Right forelimb (tissue), 1 donor: ENCODE measurements around the gene RREB1.
"Not testable (repeated sequence)": the region's sequence is repeated elsewhere in the genome, so short reads cannot be mapped to it uniquely, and the experiment has no call there.

ENCODE experiments used
- DNase-seq: peaks from one replicate; pipeline ENCODE4 v3.0.0-alpha.2; 2018

Gene RREB1

GRCh38 chr6:7145585-7145884 lies 37.8 kb downstream of the RREB1 start:
- DNase-seq: no peak

- DNase-seq: no peak
Observed at GRCh38 chr6:7145885-7146828, 38.4 kb downstream of the RREB1 start.

DNA sequence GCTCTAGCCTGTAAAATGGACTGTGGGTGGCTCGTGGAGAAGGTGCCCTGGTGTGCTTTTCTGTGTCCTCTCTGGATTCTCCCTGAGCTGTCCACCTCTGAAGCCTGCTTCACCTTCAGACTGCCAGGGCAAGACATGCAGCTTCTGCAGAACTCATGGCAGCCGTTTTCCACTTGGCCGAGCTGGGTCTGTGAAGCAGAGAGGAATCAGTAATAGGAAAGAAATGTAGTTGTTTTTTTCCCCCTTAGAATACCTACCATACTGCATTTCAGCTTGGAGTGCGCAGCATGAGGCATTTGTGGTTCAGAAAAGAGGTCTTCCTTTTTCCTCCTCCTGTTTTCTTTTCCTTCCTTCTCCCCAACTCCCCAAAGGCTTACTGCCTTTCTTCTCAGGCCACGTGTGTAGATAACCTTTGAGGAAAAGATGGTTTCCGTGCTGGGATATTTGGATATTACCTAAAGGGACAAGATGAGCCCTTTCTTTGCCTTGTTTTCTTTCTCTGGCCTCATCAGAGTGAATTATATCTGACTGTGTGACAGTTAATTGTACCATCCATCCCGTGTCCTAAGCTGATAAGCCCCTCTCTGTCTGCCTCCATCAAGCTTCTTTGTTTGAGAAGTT lies 39.4 kb downstream of the RREB1 start:
- DNase-seq: no peak

- no peak for DNase-seq
Observed at GRCh38 chr6:7148100-7148822, 40.5 kb downstream of the RREB1 start.

DNA sequence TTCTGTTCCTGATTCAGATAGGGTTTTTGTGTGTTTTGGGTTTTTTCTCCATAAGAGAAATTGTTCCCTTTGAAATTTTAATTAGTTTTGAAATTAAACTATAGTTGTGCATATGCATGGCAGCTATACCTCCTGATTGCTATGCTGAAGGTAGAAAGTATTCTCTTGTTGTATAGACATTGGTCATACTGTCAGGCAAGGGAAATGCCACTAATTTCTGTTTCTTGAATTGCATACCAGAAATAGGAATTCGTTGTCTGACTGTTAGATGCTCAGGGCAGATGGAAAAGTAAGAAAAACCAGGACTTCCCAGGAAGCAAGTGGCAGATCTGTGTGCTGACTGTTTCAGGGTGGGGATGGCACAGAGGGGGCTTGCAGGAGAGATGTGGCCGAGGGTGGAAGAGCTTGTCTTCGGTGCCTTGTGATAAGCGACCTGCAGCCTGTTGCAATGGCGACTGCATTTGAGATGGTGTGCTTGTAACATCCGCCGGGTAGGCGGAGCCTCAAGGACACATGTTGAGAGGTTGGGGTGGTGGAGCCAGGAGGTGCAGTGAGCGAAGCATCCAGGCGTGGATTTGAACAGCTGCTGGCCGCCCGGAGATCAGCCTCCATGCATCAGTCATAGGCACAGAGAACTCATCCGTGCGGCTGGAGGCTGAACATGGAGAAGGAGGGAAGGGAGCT lies 42.8 kb downstream of the RREB1 start:
- no peak for DNase-seq

GRCh38 chr6:7151381-7151780 lies 43.6 kb downstream of the RREB1 start:
- no peak for DNase-seq

DNA sequence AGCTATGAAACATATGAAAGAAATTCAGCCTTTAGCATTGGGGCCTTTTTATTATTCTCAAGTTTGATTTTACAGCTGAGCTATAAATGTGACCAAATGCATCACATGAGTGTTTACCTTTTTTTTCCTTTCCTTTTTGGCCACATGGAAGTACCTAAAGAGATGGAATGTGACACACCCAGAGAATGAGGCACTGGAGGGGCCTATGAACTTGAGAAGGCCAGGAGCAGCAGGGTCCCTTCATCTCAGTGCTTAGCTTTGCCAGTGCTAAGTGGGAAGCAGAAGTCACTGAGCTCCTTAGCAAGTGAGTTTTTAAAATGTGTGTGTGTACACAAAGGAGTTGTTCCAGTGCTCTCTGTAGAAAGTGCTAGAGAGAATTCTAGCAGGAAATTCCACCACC lies 44.7 kb downstream of the RREB1 start:
- DNase-seq: no peak

- DNase-seq: no peak
Observed at GRCh38 chr6:7153789-7154188, 46.0 kb downstream of the RREB1 start.

DNA sequence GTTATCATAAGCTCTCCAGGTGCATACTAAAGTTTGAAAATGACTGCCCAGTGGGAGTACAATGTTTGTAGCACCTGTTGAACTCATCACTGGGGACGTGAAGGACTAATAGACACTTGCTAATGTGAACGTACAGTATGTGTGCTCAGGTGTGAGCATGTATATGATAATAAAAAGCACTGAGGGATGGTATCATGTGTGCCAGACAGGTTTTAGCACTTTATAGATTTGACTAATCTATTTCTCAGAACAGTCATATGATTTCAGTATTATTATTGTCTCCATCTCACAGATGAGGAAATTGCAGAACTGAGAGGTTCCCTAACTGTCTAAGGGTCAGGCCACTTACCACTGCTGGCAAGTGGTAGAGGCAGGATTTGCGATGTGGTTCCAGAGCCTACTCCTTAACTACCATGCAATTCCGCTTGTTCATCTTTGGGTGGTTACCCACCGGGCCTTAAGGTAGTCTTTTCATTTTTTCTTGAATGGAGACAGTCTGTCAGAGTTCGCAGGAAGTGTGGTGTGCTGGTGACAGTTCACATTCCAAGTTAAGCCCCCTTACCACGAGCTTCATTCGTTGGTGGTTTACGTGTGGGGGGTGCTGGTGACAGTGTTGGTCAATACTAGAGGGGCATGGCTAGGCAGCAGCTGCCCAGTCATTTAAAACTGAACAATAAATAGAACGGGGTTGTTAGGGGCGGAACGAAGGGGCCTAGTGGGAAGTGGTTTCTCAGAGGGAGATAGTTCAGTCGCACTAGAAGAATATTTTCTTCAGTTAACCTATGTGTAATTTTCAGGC lies 46.8 kb downstream of the RREB1 start:
- DNase-seq: no peak

DNA sequence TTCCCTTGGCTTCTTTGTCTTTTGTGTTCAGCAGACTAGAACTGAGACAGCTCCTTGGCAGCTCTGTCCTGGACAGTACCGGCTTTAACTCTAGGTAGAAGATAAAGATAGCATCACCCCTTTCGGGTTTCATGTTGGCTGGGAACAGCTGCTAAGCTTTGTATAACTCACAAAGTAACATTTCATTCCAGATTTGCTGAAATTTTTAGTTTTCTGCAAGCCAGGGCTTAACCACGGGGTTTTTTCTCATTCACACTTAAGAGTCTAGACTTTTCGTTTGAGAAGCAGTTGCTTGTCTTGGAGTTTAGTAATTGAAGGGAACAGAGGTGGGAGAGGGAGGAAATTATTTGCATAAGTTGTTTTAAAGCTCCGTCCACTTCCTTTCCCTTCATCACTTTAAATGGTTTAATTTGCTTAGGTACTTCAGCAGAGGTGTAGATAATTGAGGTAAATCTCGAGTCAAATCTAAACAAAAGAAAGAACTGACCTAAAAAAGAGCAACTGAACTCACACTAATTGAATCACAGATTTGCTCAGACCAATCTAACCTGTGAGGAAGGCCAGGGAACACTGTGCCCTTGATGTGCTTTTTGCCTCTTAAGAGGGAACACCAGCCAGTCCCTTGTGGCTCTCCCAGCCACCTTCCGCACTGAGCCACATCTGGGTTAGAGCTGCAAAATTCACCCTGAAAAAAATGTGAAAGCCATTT lies 48.3 kb downstream of the RREB1 start:
- DNase-seq: no peak

DNA sequence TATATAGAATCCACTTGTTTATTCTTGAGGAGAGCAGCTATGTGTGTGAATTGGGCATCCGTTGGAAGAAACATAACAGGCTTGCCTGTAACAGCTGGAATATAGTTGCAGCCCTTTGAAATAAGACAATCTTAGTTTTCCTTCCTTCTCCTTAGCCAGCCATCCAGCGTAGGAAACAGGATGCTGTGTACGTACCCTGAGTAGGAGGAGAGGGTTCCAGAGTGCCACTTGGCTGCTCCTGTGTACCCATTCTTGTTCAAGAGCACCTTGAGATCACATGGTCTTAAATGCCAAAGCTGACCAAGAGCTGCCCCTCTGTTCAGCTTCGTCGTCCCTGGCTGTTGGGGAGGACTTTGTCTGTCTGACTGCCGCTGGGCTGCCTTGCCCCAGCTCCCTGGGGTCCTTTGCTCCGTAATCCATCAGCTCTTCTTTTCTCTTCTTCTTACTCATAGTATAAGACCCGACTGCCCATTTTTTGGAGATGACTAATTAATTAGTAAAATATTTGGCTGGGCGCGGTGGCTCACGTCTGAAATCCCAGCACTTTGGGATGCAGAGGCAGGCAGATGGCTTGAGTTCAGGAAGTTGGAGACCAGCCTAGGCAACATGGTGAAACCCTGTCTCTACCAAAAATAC lies 49.0 kb downstream of the RREB1 start:
- no peak for DNase-seq

- DNase-seq: not testable (repeated sequence)
Observed at GRCh38 chr6:7157307-7157706, 49.5 kb downstream of the RREB1 start.

- no peak for DNase-seq
Observed at GRCh38 chr6:7157752-7158616, 50.2 kb downstream of the RREB1 start.

GRCh38 chr6:7159790-7160525 lies 52.2 kb downstream of the RREB1 start:
- DNase-seq: no peak

DNA sequence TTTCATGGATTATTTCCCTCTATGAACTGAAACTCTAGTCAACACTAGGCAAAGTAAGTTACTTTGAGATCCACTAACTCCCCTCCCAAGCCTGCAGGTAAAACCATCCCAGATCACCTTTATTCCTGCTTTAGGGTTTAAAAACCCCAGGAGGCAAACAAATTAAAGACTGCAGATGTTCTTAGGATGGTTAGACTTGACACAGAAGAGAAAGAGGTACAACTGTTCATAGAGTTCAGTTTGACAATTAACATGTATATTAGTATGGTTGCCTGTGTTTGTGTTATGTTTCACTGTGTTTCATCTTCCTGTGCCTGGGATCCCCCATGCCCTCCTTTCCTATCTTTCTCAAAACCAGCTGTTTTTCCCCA lies 53.5 kb downstream of the RREB1 start:
- DNase-seq: no peak

- no peak for DNase-seq
Observed at GRCh38 chr6:7161845-7162244, 54.1 kb downstream of the RREB1 start.

GRCh38 chr6:7163661-7164071 lies 55.9 kb downstream of the RREB1 start:
- no peak for DNase-seq

- no peak for DNase-seq
Observed at GRCh38 chr6:7164536-7165001, 56.8 kb downstream of the RREB1 start.
